A549 (cell line): Measurements from ENCODE around the gene ERH. TPM values are rescaled to one million over a fixed set of nuclear protein-coding genes. Genes with fewer than 3 reads are reported as not detected.

Experiments used
- ATAC-seq, 2 experiments: fragments of 200-7000 bp in 1 of 2; fragments of >200 bp in 1 of 2; cut with Nextera tagmentation in 1 of 2; cut with Tn5 transposase in 1 of 2; 3 replicates each; pipeline versions ENCODE4 v1.8.0 to v1.9.1; 2018 to 2020; ENCODE audit warnings: mild to moderate bottlenecking in 1 of 2, moderate library complexity in 1 of 2
- CTCF ChIA-PET: fragments of 300-600 bp; sonication (Branson Sonifier 250); formaldehyde crosslinking; extraction: SDS; loops from one replicate; lab custom pipeline; 2021; ENCODE audit warnings: antibody characterized with exemption, inconsistent platforms; lab: Yijun Ruan, JAX
- POLR2A ChIA-PET: fragments of 350-600 bp; formaldehyde crosslinking; extraction: SDS; loops from one replicate; lab custom pipeline; 2021; ENCODE audit warnings: antibody characterized with exemption, inconsistent platforms; lab: Yijun Ruan, JAX
- DNase-seq, 2 experiments: peaks; one replicate each; pipeline versions ENCODE4 v3.0.0 to v3.0.0-alpha.2; 2011 to 2016; ENCODE audit warnings: low read depth in 1 of 2, low spot score in 1 of 2
- FAIRE-seq: peaks from 2 replicates; lab custom pipeline; 2011; peaks lifted over from hg19 to GRCh38; lab: Jason Lieb, UNC
- H3K27ac ChIP-seq, 2 experiments: fragments of >200 bp; sonication (Bioruptor Twin); formaldehyde crosslinking; 3 replicates each; pipeline ENCODE4 v1.5.1; 2016 to 2017
- H3K4me1 ChIP-seq: fragments of >200 bp; sonication (Bioruptor Twin); formaldehyde crosslinking; 3 replicates; pipeline ENCODE4 v1.6.1; 2016
- H3K4me2 ChIP-seq: fragments of >200 bp; sonication (Bioruptor Twin); formaldehyde crosslinking; 3 replicates; pipeline ENCODE4 v1.6.1; 2016
- H3K4me3 ChIP-seq: fragments of >200 bp; sonication (Bioruptor Twin); formaldehyde crosslinking; 3 replicates; pipeline ENCODE4 v1.5.1; 2016
- H3K9me3 ChIP-seq: fragments of >200 bp; sonication (Bioruptor Twin); formaldehyde crosslinking; 3 replicates; pipeline ENCODE4 v1.6.1; 2016
- ATOH8 ChIP-seq: fragments of 250-450 bp; sonication (Bioruptor Pico); IDR thresholded peaks from 2 replicates; pipeline ENCODE4 v1.5.0; 2020; ENCODE audit warnings: low read depth, mild to moderate bottlenecking, moderate library complexity
- BHLHE40 ChIP-seq: IDR thresholded peaks from 2 replicates; pipeline ENCODE4 v1.6.1; 2012; ENCODE audit warnings: low read depth, low read length, inconsistent platforms
- CBX2 ChIP-seq: fragments of 200-600 bp; sonication (generic); IDR thresholded peaks from 2 replicates; pipeline ENCODE4 v1.6.1; 2016; ENCODE audit warnings: low read depth, mild to moderate bottlenecking, borderline replicate concordance
- E2F6 ChIP-seq: IDR thresholded peaks from 2 replicates; pipeline ENCODE4 v1.6.1; 2012; ENCODE audit warnings: low read depth, borderline replicate concordance
- EP300 ChIP-seq, 2 experiments: fragments of >200 bp; sonication (Bioruptor Twin); formaldehyde crosslinking; IDR thresholded peaks; 2 replicates in 1 of 2; 3 replicates in 1 of 2; pipeline ENCODE4 v1.6.1; 2016 to 2017
- FOSB ChIP-seq: fragments of 250-450 bp; sonication (Bioruptor Pico); IDR thresholded peaks from 2 replicates; pipeline ENCODE4 v1.5.0; 2020; ENCODE audit warnings: mild to moderate bottlenecking, moderate library complexity
- FOSL2 ChIP-seq, 2 experiments: fragments of 450-650 bp in 1 of 2; fragments of >200 bp in 1 of 2; sonication (Bioruptor Twin) in 1 of 2; formaldehyde crosslinking; IDR thresholded peaks; 2 replicates each; pipeline versions ENCODE4 v1.5.0 to v1.6.1; 2016 to 2020; ENCODE audit warnings: mild to moderate bottlenecking in 1 of 2, moderate library complexity in 1 of 2
- FOXS1 ChIP-seq: fragments of 250-450 bp; sonication (Bioruptor Pico); IDR thresholded peaks from 2 replicates; pipeline ENCODE4 v1.5.0; 2020; ENCODE audit warnings: mild to moderate bottlenecking, moderate library complexity
- HEYL ChIP-seq: fragments of 250-450 bp; sonication (Bioruptor Pico); IDR thresholded peaks from 2 replicates; pipeline ENCODE4 v1.8.0; 2021; ENCODE audit warnings: mild to moderate bottlenecking, moderate library complexity
- KDM5A ChIP-seq: fragments of 200-600 bp; sonication (generic); IDR thresholded peaks from 2 replicates; pipeline ENCODE4 v1.6.1; 2016; ENCODE audit warnings: antibody characterized with exemption, mild to moderate bottlenecking
- NR3C1 ChIP-seq: fragments of >200 bp; sonication (Bioruptor Twin); formaldehyde crosslinking; IDR thresholded peaks from 3 replicates; pipeline ENCODE4 v1.6.1; 2017
- PHF8 ChIP-seq: fragments of 200-600 bp; sonication (generic); IDR thresholded peaks from 2 replicates; pipeline ENCODE4 v1.6.1; 2016; ENCODE audit warnings: low read depth, mild to moderate bottlenecking, antibody characterized with exemption, moderate library complexity, borderline replicate concordance
- RAD21 ChIP-seq, 2 experiments: fragments of >200 bp in 1 of 2; sonication (Bioruptor Twin) in 1 of 2; formaldehyde crosslinking in 1 of 2; IDR thresholded peaks in 1 of 2; conservative IDR thresholded peaks in 1 of 2; 2 replicates in 1 of 2; 3 replicates in 1 of 2; pipeline ENCODE4 v1.6.1; 2012 to 2018; ENCODE audit warnings: inconsistent platforms in 1 of 2
- RCOR1 ChIP-seq: fragments of 150-350 bp; IDR thresholded peaks from 2 replicates; pipeline ENCODE4 v1.6.1; 2014; ENCODE audit warnings: antibody characterized with exemption, low read length, low read depth
- SREBF2 ChIP-seq: fragments of 450-650 bp; IDR thresholded peaks from 2 replicates; pipeline ENCODE4 v1.6.1; 2014; ENCODE audit warnings: mild to moderate bottlenecking, moderate library complexity
- TFCP2L1 ChIP-seq: fragments of 250-450 bp; sonication (Bioruptor Pico); IDR thresholded peaks from 2 replicates; pipeline ENCODE4 v1.5.0; 2021; ENCODE audit warnings: mild to moderate bottlenecking
- TP53 ChIP-seq: fragments of 250-450 bp; sonication (Bioruptor Pico); IDR thresholded peaks from 2 replicates; pipeline ENCODE4 v1.5.0; 2021; ENCODE audit warnings: mild to moderate bottlenecking, moderate library complexity
- ZC3H11A ChIP-seq: fragments of 450-650 bp; IDR thresholded peaks from 2 replicates; pipeline ENCODE4 v1.6.1; 2014; ENCODE audit warnings: antibody characterized with exemption, mild to moderate bottlenecking
- WGBS: methylation state at CpG from one replicate; pipeline ENCODE4 v1.1.6; 2017; ENCODE audit errors: missing lambda C conversion rate; 5-methylcytosine and 5-hydroxymethylcytosine counted together
- polyA plus RNA-seq, 4 experiments: library from polyadenylated mRNA; depleted of rRNA in 3 of 4; stranded (reverse); fragments of >200 nt; fragmentation: RNase III in 1 of 4; extraction: RNeasy Plus Mini Kit Qiagen cat#74134 plus additional on column Dnase treatment in 1 of 4; gene quantifications; 2 replicates in 3 of 4; 3 replicates in 1 of 4; pipeline ENCODE4 v1.2.3, GENCODE V29; 2011 to 2017
- TF ChIP-seq, protein P1 (sequence below): fragments of >200 bp; sonication (Bioruptor Twin); formaldehyde crosslinking; IDR thresholded peaks from 3 replicates; pipeline ENCODE4 v1.6.1; 2016

Gene ERH
- polyA plus RNA-seq, 2 of the 4 experiments (the other 2 are of a cell fraction): 377 to 562 TPM

DNA sequence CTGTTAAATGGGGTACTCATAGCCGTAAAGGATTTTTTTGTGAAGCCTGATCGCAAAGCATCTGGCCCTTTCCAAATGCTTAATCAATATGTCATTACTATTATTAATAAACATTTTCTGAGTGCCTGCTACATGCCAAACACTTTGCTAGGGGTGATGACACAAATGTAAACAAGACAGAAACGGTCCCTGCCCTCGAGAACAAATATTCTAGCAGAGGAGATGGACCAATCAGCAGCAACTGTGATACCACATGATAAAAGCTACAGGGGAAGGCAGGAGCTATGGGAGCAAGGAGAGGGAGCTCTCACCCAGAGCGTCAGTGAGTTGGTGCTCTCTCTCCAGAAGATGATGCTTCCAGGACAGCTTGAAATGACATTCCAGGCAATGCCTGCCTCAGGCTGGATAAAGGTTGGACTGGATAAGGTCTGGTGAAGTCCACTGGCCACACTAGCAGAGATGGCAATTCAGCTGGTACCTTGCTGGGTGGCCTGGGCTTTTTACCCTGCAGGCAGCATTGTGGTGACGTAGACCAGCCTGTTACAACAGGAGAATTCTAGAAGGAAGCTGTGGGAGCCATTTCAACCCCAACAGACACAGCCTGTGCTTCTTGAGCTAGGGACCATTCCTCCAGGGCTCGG lies 41.1 kb downstream of the ERH start:
- Histone ChIP-seq H3K9me3 (no peaks in the 10 kb centered on the region), H3K27ac (no peak overlapping the region), H3K4me2 (no peak overlapping the region), H3K4me3 (no peak overlapping the region), H3K4me1 (peaks cover 7% of the 10 kb centered on the region; the same call in 1 of the 3 replicates)
- DNase-seq: no peak
- ATAC-seq: peak in 1 of 2 experiments; percentile 22; a peak in 2 of 6 replicates
- TF ChIP-seq EP300 (IDR thresholded peaks at IDR 0.05) (no peak), RAD21 (conservative IDR thresholded peaks at IDR 0.05 in 1 of 2, IDR thresholded peaks at IDR 0.05 in 1 of 2) (no peak), TFCP2L1 (CRISPR knock-in tag) (no peak), PHF8 (no peak), KDM5A (no peak), RCOR1 (no peak), FOSL2 (IDR thresholded peaks at IDR 0.05) (no peak), FOSL2 (CRISPR knock-in tag; IDR thresholded peaks at IDR 0.05) (no peak), CBX2 (no peak), FOSB (CRISPR knock-in tag) (no peak), BHLHE40 (no peak), E2F6 (no peak), ATOH8 (CRISPR knock-in tag) (no peak), TP53 (CRISPR knock-in tag) (no peak), ZC3H11A (no peak), FOXS1 (no peak), NR3C1 (no peak)
- no peak for FAIRE-seq
- 64% methylated on average over 7 of the region's 7 CpGs for WGBS
- ChIA-PET POLR2A (no interaction called here), CTCF (interaction anchor here (1.1 to 4.8 kb wide), 3 partner anchors 10 to 114 kb away, joined by 3 to 35 read pairs (median 3); no protein-coding TSS in a partner anchor)

DNA sequence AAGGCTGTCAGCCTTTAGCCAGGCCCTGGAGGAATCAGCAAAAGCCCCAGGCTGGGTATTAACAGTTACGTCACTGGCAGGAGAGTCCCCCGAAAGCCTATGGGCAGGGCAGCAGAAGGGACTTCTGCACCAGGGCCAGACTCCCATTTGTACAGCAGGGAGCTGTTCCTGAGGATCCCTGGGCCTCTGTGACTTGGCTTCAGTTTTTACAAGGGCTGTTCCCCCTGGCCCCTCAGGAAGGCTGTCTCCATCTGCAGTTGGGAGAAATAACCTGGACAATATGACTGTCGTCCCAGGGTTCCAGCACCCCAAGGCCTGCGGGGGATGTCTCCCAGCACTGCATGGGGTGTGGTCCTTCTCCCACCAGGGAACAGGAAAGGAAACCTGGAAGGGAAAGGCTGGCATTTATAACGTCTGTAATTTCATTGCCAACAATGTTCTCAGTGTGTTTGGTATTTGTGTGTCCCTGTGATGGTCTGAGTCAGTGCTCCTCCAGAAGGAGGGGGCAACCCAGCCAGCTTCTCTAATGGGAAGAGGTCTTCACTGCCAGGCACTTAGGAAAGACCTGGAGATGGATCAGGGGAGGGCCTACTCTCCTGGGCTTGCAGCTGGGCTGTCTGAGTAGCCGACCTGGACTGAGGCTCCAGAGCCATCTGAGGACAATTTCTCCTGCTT lies 42.4 kb downstream of the ERH start:
- TF ChIP-seq TFCP2L1 (CRISPR knock-in tag) (no peak), CBX2 (no peak), NR3C1 (no peak), EP300 (IDR thresholded peaks at IDR 0.05) (no peak), SREBF2 (no peak), FOXS1 (no peak)
- TF ChIP-seq, protein P1, sequence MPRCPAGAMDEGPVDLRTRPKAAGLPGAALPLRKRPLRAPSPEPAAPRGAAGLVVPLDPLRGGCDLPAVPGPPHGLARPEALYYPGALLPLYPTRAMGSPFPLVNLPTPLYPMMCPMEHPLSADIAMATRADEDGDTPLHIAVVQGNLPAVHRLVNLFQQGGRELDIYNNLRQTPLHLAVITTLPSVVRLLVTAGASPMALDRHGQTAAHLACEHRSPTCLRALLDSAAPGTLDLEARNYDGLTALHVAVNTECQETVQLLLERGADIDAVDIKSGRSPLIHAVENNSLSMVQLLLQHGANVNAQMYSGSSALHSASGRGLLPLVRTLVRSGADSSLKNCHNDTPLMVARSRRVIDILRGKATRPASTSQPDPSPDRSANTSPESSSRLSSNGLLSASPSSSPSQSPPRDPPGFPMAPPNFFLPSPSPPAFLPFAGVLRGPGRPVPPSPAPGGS: no peak
- TF ChIP-seq, all 56 proteins: peak for 0
- no peak for FAIRE-seq
- CTCF ChIA-PET: interaction anchor here (1.4 kb wide), 1 partner anchor 113 kb away, joined by 4 read pairs; no protein-coding TSS in a partner anchor
- Histone ChIP-seq H3K4me1 (peaks cover 7% of the 10 kb centered on the region; the same call in 1 of the 3 replicates), H3K4me3 (no peak overlapping the region), H3K4me2 (no peak overlapping the region), H3K27ac (no peak overlapping the region), H3K9me3 (no peaks in the 10 kb centered on the region)
- DNase-seq: no peak
- no peak; a peak in 1 of 6 replicates for ATAC-seq
- POLR2A ChIA-PET: no interaction called here
- WGBS: 71% methylated on average over 5 of the region's 6 CpGs

DNA sequence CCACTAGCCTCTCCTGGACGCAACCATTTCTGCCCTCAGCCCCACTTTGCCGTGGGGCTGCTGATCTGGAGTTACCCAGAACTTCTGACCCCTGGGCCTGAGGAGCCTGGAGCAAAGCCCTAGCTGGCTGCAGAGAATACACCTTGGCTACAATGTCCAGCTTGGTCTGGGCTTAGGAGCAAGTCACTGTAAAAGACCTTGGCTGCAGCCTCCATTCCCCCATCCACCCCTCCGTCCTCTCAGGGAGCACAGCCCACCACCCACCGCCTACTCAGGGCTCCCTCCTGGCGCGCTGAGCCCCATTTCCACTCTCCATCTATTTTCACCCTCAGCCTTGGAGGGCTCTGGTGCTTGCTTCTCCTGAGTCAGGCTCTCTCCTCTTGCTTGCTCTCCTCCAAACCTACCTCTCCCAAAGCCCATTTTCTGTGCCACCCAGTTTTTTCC lies 42.9 kb downstream of the ERH start:
- ChIA-PET POLR2A (no interaction called here), CTCF (interaction anchor here (0.9 to 1.4 kb wide), 4 partner anchors 9 to 121 kb away, joined by 3 to 4 read pairs (median 3); no protein-coding TSS in a partner anchor)
- Histone ChIP-seq H3K4me2 (no peak overlapping the region), H3K27ac (no peak overlapping the region), H3K4me3 (no peak overlapping the region), H3K4me1 (peaks cover 7% of the 10 kb centered on the region; the same call in 1 of the 3 replicates), H3K9me3 (no peaks in the 10 kb centered on the region)
- DNase-seq (no peak), FAIRE-seq (no peak), ATAC-seq (no peak)
- WGBS: 87% methylated on average over 6 of the region's 6 CpGs
- TF ChIP-seq HEYL (CRISPR knock-in tag): no peak
- TF ChIP-seq, protein P1: no peak
